GM21619 (cell line): ENCODE measurements around the gene GREM2.

Experiments
- ATAC-seq: cut with Tn5 transposase; IDR thresholded peaks from one replicate; pipeline ENCODE4 v1.9.1; 2021; ENCODE audit not compliant: unreplicated experiment

GREM2 gene

DNA sequence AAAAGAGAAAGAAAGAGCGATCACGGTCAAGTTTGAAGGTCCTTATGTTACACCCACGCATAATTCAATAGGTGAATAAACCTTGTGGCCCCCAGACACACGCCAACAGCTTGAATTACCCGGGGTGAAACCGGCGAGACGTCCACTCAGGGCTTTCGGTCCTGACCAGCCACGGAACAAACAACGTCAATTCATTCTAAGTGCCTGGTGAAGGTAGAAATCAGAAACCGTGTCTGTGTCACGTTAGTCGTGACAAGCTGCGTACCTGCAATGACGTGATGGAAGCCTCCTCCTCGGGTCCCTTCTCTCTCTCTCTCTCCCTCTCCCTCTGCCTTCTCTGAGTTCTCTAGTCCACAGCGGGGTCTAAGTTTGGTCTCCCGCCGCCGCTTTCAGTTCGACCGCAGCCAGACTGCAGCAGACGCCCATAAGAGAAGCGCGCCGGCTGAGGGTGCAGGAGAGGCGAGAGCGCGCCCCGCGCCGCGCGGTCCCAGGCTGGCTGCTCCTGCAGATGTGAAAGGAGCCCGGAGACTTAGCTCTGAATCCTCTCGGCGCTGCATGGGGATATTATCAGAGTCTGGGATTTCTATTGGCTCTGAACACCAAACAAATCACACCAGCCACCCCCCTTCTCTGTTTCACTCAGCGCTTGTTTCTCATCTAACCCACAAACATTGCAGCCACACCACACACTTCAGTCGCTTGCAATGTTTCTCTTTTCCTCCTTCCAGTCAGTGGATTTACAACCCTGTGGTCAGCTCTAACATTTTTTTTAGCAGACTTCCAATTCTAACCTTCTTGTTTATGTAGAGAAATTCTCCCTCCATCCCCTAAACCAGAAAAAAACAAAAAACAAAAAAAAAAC, at the start of gene GREM2:
Gene GREM2, minus strand, starts transcription at position 537 of the 862 bp plus-strand sequence. CDS start 118,680 bp downstream, outside the sequence.
- ATAC-seq: peak; percentile 87

DNA sequence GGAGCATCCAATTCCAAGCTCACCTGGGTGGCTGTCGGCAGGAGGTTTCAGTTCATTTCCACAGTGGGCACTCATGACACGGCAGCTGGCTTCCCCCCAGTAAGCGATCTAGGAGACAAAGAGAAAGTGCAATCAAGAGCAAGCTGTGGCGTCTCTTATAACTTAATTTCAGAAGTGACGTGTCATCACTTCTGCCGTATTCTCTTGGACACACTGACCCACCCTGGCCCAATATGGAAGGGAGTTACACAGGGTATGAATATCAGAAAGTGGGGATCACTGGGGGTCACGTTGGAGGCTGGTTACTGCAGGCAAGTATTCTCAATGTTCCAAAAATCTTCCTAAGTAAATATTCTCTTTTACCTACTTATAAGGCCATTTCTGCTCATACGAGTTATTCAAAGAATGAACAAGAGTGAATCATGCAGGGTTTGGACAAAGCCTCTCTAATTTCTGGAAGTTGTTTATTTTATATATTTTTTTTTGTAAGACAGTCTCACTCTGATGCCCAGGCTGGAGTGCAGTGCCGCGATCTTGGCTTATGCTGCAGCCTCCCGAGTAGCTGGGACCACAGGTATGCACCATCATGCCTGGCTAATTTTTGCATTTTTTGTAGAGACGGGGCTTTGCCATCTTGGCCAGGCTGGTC, 46.5 kb upstream of the GREM2 start:
- no peak for ATAC-seq

- ATAC-seq: no peak
Observed at GRCh38 chr1:240656531-240656930, 44.6 kb upstream of the GREM2 start.

- no peak for ATAC-seq
Observed at GRCh38 chr1:240652961-240653409, 41.0 kb upstream of the GREM2 start.

DNA sequence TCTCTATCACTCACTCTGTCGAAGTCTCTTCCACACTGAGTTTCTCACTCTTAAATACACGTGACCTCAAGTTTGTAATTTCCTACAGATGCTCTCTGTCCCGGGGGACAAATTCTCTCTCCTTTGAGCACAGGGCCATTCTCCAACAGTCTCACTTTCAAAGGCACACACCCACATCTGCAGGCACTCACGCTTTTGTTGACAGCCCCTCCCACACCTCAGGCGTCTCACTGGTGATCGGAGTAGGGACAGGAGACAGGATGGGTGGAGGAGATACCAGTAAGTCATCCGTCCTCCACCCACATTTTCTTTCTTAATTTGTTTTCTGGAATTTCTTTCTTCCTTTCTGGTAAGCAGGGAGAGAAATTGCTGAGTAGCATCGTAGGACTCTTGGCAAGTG, 40.6 kb upstream of the GREM2 start:
- ATAC-seq: no peak

GRCh38 chr1:240650877-240651276, 38.9 kb upstream of the GREM2 start:
- ATAC-seq: no peak

GRCh38 chr1:240649733-240650721, 38.1 kb upstream of the GREM2 start:
- no peak for ATAC-seq

GRCh38 chr1:240646571-240647240, 34.8 kb upstream of the GREM2 start:
- ATAC-seq: no peak

GRCh38 chr1:240644732-240645131, 32.8 kb upstream of the GREM2 start:
- ATAC-seq: no peak

GRCh38 chr1:240635466-240636256, 23.7 kb upstream of the GREM2 start:
- no peak for ATAC-seq

DNA sequence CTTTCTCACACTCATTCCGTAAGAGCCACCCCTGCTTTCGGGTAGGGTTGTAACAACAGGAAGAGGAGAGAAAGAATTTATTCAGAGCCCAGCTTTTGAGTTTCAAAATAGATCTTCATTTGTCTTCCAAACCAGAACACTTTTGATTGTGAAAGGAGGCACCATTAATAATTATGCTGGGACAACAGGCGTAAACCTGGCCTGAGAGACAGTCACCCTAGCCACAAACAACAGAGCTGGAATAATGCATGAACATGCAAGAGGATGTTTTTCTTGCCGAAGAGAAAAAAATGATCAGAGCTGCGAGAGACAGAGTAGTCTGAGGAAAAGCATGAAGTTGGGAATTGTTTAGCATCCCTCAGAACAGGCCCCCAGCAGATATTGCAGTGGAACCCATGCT, 18.5 kb upstream of the GREM2 start:
- ATAC-seq: no peak

DNA sequence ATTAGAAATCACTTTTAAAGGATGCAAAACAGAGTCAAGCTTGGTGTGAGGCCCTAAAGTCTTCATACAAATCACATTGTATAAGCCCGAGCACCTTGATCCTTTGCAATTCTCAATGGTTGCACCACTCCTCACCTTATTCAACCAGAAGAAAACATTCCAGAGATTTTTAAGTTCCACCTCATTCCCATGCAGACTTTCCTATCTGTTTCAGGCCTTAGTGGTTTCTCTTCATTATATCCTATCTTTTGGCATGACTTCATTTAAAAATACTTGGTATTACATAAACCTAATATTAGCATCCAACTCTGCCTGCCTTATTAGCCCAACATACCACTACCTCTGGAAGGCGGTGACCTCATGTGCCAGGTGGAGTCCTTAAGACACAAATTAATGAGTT, 9.3 kb upstream of the GREM2 start:
- ATAC-seq: no peak

GRCh38 chr1:240619906-240620621, 8.1 kb upstream of the GREM2 start:
- ATAC-seq: no peak

- no peak for ATAC-seq
Observed at GRCh38 chr1:240619357-240619756, 7.4 kb upstream of the GREM2 start.

- ATAC-seq: no peak
Observed at GRCh38 chr1:240618946-240619345, 7.0 kb upstream of the GREM2 start.

DNA sequence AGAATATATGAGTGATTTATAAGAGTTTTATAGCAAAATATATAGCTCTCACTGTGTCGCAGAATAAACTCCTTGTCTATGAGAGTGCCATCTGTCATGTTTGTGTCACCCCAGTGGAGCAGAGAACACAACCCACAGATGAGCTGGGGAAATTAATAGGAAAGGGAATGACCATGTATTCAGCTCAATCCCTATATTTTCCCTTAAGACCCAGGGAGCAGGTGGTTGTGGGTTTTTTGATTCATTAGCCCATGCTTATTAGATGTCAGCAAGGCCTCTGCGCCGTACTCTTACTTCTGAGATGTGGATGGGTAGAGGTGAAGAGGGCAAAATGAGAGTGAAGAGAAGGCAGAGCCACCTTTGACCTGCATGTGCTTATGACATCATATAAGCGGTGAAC, 4.1 kb upstream of the GREM2 start:
- ATAC-seq: no peak

DNA sequence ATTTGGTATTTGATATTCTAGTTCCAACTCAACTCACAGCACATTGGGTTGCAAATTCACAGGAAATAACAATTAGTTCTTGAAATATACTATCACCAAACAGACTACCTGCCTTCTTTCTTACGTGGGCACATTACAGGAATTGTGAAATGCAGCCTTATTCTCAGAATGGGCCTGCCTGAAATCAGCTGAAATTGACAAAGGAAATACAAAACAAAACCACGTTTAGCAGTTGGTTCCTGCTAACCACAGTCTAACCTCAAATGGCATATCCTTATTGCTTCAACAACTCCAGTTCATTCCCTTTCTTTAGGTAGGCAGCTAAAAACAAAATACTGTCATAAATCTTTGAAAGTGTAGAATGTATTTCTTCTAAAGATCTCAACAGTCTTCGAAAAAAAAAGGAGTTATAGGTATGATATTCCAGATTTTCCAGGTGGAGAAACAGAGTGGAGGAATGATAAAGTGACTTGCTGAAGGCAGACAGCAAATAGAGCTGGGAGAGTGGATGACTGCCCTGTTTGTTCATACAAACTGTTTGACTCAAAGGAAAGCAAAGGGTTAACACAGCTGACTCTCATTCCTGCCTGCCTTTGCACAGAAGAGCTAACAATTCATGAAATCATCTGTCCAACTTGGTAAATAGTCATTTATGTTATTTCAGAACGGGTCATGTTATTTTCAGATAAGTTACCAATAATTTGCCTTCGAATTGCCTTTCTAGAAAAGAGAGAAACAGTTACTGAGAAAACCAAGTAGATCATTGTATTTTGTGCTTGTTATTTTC, 1.6 kb upstream of the GREM2 start:
- ATAC-seq: no peak

DNA sequence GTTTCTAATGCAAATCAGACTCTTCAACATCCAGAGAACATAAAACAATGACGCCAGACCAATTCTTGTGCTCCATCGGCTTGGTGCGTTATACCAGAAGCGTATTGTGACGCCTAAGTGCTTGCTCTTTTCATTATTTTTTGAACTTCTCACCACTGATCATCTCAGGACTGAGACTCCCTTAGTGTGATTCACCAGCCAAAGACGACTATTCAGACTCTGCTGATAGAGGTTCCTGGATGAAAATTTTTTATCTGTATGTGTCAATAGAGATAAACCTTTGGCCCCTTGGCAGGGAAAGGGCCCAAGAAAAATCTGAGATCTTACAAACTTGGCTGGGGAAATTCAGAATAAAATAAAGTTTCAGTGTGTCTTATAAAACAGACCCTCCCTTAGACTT, 856 bp upstream of the GREM2 start:
- ATAC-seq: no peak
